Stimulated activated CD4-positive, alpha-beta T cell treated with anti-CD3 and anti-CD28 coated beads, Interleukin-4, amount 100 ng/mL, for 1 hour (primary cell): Measurements from ENCODE around the gene IRX2.

Source experiments
- DNase-seq: peaks from one replicate; pipeline ENCODE4 v3.0.0-alpha.2; 2020

Gene IRX2

GRCh38 chr5:2740051-2740875, 11.2 kb downstream of the IRX2 start:
- DNase-seq = no peak

- DNase-seq = no peak
Observed at GRCh38 chr5:2739360-2740050, 12.0 kb downstream of the IRX2 start.

- DNase-seq = no peak
Observed at GRCh38 chr5:2738700-2739359, 12.6 kb downstream of the IRX2 start.

GRCh38 chr5:2738156-2738699, 13.2 kb downstream of the IRX2 start:
- DNase-seq = no peak

GRCh38 chr5:2737273-2738155, 14.0 kb downstream of the IRX2 start:
- DNase-seq = no peak

GRCh38 chr5:2736872-2737271, 14.6 kb downstream of the IRX2 start:
- no peak for DNase-seq

- no peak for DNase-seq
Observed at GRCh38 chr5:2735996-2736395, 15.5 kb downstream of the IRX2 start.

- no peak for DNase-seq
Observed at GRCh38 chr5:2732850-2733249, 18.6 kb downstream of the IRX2 start.

- no peak for DNase-seq
Observed at GRCh38 chr5:2732004-2732403, 19.5 kb downstream of the IRX2 start.

GRCh38 chr5:2729189-2729588, 22.3 kb downstream of the IRX2 start:
- DNase-seq = no peak

- no peak for DNase-seq
Observed at GRCh38 chr5:2727550-2727949, 23.9 kb downstream of the IRX2 start.

GRCh38 chr5:2725980-2726765, 25.3 kb downstream of the IRX2 start:
- no peak for DNase-seq

GRCh38 chr5:2724831-2725230, 26.6 kb downstream of the IRX2 start:
- no peak for DNase-seq

GRCh38 chr5:2724031-2724581, 27.4 kb downstream of the IRX2 start:
- no peak for DNase-seq

GRCh38 chr5:2722901-2723300, 28.6 kb downstream of the IRX2 start:
- no peak for DNase-seq

- no peak for DNase-seq
Observed at GRCh38 chr5:2721385-2722138, 29.9 kb downstream of the IRX2 start.

GRCh38 chr5:2719332-2719731, 32.1 kb downstream of the IRX2 start:
- DNase-seq = no peak

GRCh38 chr5:2718115-2718514, 33.4 kb downstream of the IRX2 start:
- no peak for DNase-seq

GRCh38 chr5:2715856-2716255, 35.6 kb downstream of the IRX2 start:
- DNase-seq = no peak

GRCh38 chr5:2714805-2715204, 36.7 kb downstream of the IRX2 start:
- no peak for DNase-seq

- DNase-seq = no peak
Observed at GRCh38 chr5:2714026-2714425, 37.5 kb downstream of the IRX2 start.
